A549 (cell line): ENCODE measurements around the gene CRIP2. TPM values are rescaled to one million over a fixed set of nuclear protein-coding genes. Genes with fewer than 3 reads are reported as not detected.

Source experiments
- ATAC-seq, 2 experiments: fragments of 200-7000 bp in 1 of 2; fragments of >200 bp in 1 of 2; cut with Nextera tagmentation in 1 of 2; cut with Tn5 transposase in 1 of 2; 3 replicates each; pipeline versions ENCODE4 v1.8.0 to v1.9.1; 2018 to 2020; ENCODE audit warnings: mild to moderate bottlenecking in 1 of 2, moderate library complexity in 1 of 2
- CTCF ChIA-PET: fragments of 300-600 bp; sonication (Branson Sonifier 250); formaldehyde crosslinking; extraction: SDS; loops from one replicate; lab custom pipeline; 2021; ENCODE audit warnings: antibody characterized with exemption, inconsistent platforms; lab: Yijun Ruan, JAX
- POLR2A ChIA-PET: fragments of 350-600 bp; formaldehyde crosslinking; extraction: SDS; loops from one replicate; lab custom pipeline; 2021; ENCODE audit warnings: antibody characterized with exemption, inconsistent platforms; lab: Yijun Ruan, JAX
- DNase-seq, 2 experiments: peaks; one replicate each; pipeline versions ENCODE4 v3.0.0 to v3.0.0-alpha.2; 2011 to 2016; ENCODE audit warnings: low read depth in 1 of 2, low spot score in 1 of 2
- FAIRE-seq: peaks from 2 replicates; lab custom pipeline; 2011; peaks lifted over from hg19 to GRCh38; lab: Jason Lieb, UNC
- H3K27ac ChIP-seq, 2 experiments: fragments of >200 bp; sonication (Bioruptor Twin); formaldehyde crosslinking; 3 replicates each; pipeline ENCODE4 v1.5.1; 2016 to 2017
- H3K4me1 ChIP-seq: fragments of >200 bp; sonication (Bioruptor Twin); formaldehyde crosslinking; 3 replicates; pipeline ENCODE4 v1.6.1; 2016
- H3K4me2 ChIP-seq: fragments of >200 bp; sonication (Bioruptor Twin); formaldehyde crosslinking; 3 replicates; pipeline ENCODE4 v1.6.1; 2016
- H3K4me3 ChIP-seq: fragments of >200 bp; sonication (Bioruptor Twin); formaldehyde crosslinking; 3 replicates; pipeline ENCODE4 v1.5.1; 2016
- H3K9me3 ChIP-seq: fragments of >200 bp; sonication (Bioruptor Twin); formaldehyde crosslinking; 3 replicates; pipeline ENCODE4 v1.6.1; 2016
- CHD2 ChIP-seq: fragments of 150-350 bp; IDR thresholded peaks from 2 replicates; pipeline ENCODE4 v1.6.1; 2014; ENCODE audit warnings: low read length; ENCODE audit not compliant: partially characterized antibody
- E2F6 ChIP-seq: IDR thresholded peaks from 2 replicates; pipeline ENCODE4 v1.6.1; 2012; ENCODE audit warnings: low read depth, borderline replicate concordance
- EHF ChIP-seq: fragments of 250-450 bp; sonication (Bioruptor Pico); IDR thresholded peaks from 2 replicates; pipeline ENCODE4 v1.5.0; 2020; ENCODE audit warnings: mild to moderate bottlenecking
- EHMT2 ChIP-seq: fragments of 200-600 bp; sonication (generic); IDR thresholded peaks from 2 replicates; pipeline ENCODE4 v1.6.1; 2016; ENCODE audit warnings: antibody characterized with exemption, low read depth, mild to moderate bottlenecking, moderate library complexity
- FOXS1 ChIP-seq: fragments of 250-450 bp; sonication (Bioruptor Pico); IDR thresholded peaks from 2 replicates; pipeline ENCODE4 v1.5.0; 2020; ENCODE audit warnings: mild to moderate bottlenecking, moderate library complexity
- HOXB5 ChIP-seq: fragments of 250-450 bp; sonication (Bioruptor Pico); IDR thresholded peaks from 2 replicates; pipeline ENCODE4 v1.5.0; 2020; ENCODE audit warnings: mild to moderate bottlenecking, moderate library complexity
- JUN ChIP-seq, 2 experiments: fragments of >200 bp; sonication (Bioruptor Twin); formaldehyde crosslinking; IDR thresholded peaks; 2 replicates in 1 of 2; 3 replicates in 1 of 2; pipeline ENCODE4 v1.6.1; 2016 to 2017
- JUNB ChIP-seq: fragments of >200 bp; sonication (Bioruptor Twin); formaldehyde crosslinking; IDR thresholded peaks from 2 replicates; pipeline ENCODE4 v1.6.1; 2016
- KDM1A ChIP-seq: fragments of 200-600 bp; sonication (generic); IDR thresholded peaks from 2 replicates; pipeline ENCODE4 v1.6.1; 2016; ENCODE audit warnings: low read depth, mild to moderate bottlenecking
- MAX ChIP-seq: IDR thresholded peaks from 2 replicates; pipeline ENCODE4 v1.6.1; 2012
- MAZ ChIP-seq: fragments of 150-350 bp; IDR thresholded peaks from 2 replicates; pipeline ENCODE4 v1.6.1; 2014; ENCODE audit warnings: antibody characterized with exemption, low read depth, low read length, borderline replicate concordance
- NFE2L2 ChIP-seq: fragments of 150-350 bp; conservative IDR thresholded peaks from 2 replicates; pipeline ENCODE4 v1.6.1; 2014; ENCODE audit warnings: low read length
- PBX3 ChIP-seq: IDR thresholded peaks from 2 replicates; pipeline ENCODE4 v1.6.1; 2012
- POLR2A ChIP-seq: IDR thresholded peaks from 2 replicates; pipeline ENCODE4 v1.6.1; 2012; ENCODE audit warnings: mild to moderate bottlenecking, low read length
- SMC3 ChIP-seq: fragments of >200 bp; sonication (Bioruptor Twin); formaldehyde crosslinking; IDR thresholded peaks from 3 replicates; pipeline ENCODE4 v1.6.1; 2018; ENCODE audit warnings: inconsistent platforms
- TFCP2L1 ChIP-seq: fragments of 250-450 bp; sonication (Bioruptor Pico); IDR thresholded peaks from 2 replicates; pipeline ENCODE4 v1.5.0; 2021; ENCODE audit warnings: mild to moderate bottlenecking
- TP53 ChIP-seq: fragments of 250-450 bp; sonication (Bioruptor Pico); IDR thresholded peaks from 2 replicates; pipeline ENCODE4 v1.5.0; 2021; ENCODE audit warnings: mild to moderate bottlenecking, moderate library complexity
- ZNF302 ChIP-seq: fragments of 250-450 bp; sonication (Bioruptor Pico); IDR thresholded peaks from 2 replicates; pipeline ENCODE4 v1.9.0; 2021; ENCODE audit warnings: inconsistent platforms, mild to moderate bottlenecking, moderate library complexity
- WGBS: methylation state at CpG from one replicate; pipeline ENCODE4 v1.1.6; 2017; ENCODE audit errors: missing lambda C conversion rate; 5-methylcytosine and 5-hydroxymethylcytosine counted together
- polyA plus RNA-seq, 4 experiments: library from polyadenylated mRNA; depleted of rRNA in 3 of 4; stranded (reverse); fragments of >200 nt; fragmentation: RNase III in 1 of 4; extraction: RNeasy Plus Mini Kit Qiagen cat#74134 plus additional on column Dnase treatment in 1 of 4; gene quantifications; 2 replicates in 3 of 4; 3 replicates in 1 of 4; pipeline ENCODE4 v1.2.3, GENCODE V29; 2011 to 2017

The CRIP2 gene
- polyA plus RNA-seq, 2 of the 4 experiments (the other 2 are of a cell fraction), result 41.0 to 67.3 TPM

- TF ChIP-seq TP53, result no peak
- no peak for TF ChIP-seq POLR2A
- TF ChIP-seq EHMT2, result no peak
- no peak for TF ChIP-seq MAX
- no peak for TF ChIP-seq E2F6
Measured at GRCh38 chr14:105499256-105500035, 24.8 kb downstream of the CRIP2 start (continued).

GRCh38 chr14:105500036-105500725, 25.6 kb downstream of the CRIP2 start:
- Histone ChIP-seq H3K4me2 (no peak overlapping the region), H3K4me3 (no peak overlapping the region), H3K9me3 (no peaks in the 10 kb centered on the region), H3K27ac (no peak overlapping the region), H3K4me1 (no peaks in the 10 kb centered on the region)
- no peak for ATAC-seq
- POLR2A ChIA-PET, result no interaction called here
- no peak for FAIRE-seq
- CTCF ChIA-PET, result interaction anchor here (1.8 to 2.7 kb wide), 4 partner anchors 10 to 37 kb away, joined by 6 to 14 read pairs (median 8); no protein-coding TSS in a partner anchor
- WGBS, result 86% methylated on average over 18 of the region's 21 CpGs
- no peak for DNase-seq
- TF ChIP-seq EHMT2 (no peak), KDM1A (no peak), EHF (CRISPR knock-in tag) (no peak), JUN (IDR thresholded peaks at IDR 0.05) (no peak), HOXB5 (CRISPR knock-in tag) (no peak), SMC3 (no peak), CHD2 (no peak), MAX (no peak), E2F6 (no peak), FOXS1 (CRISPR knock-in tag) (no peak), JUNB (no peak), MAZ (no peak), NFE2L2 (no peak), PBX3 (no peak)

GRCh38 chr14:105500726-105501101, 26.1 kb downstream of the CRIP2 start:
- TF ChIP-seq EHF (CRISPR knock-in tag) (no peak), ZNF302 (CRISPR knock-in tag) (no peak), TFCP2L1 (CRISPR knock-in tag) (0 out of 2 replicates have a peak, but pooled peaks have one; percentile 29)
- CTCF ChIA-PET, result interaction anchor here (1.8 to 4.6 kb wide), 5 partner anchors 11 to 37 kb away, joined by 6 to 19 read pairs (median 9); no protein-coding TSS in a partner anchor
- 93% methylated on average over 10 of the region's 10 CpGs for WGBS
- no peaks in the 10 kb centered on the region for H3K9me3 ChIP-seq
- POLR2A ChIA-PET, result no interaction called here
- DNase-seq, result no peak
- no peaks in the 10 kb centered on the region for H3K4me1 ChIP-seq
- no peak overlapping the region for H3K27ac ChIP-seq
- FAIRE-seq, result no peak
- H3K4me2 ChIP-seq, result no peak overlapping the region
- no peak; a peak in 1 of 6 replicates for ATAC-seq
- no peak overlapping the region for H3K4me3 ChIP-seq
